ENCODE measurements around the gene ASB6. TPM values are rescaled to one million over a fixed set of nuclear protein-coding genes. Genes with fewer than 3 reads are reported as not detected.
A peak's percentile ranks its signal among the peaks of the same experiment; 100 is the strongest.

ASB6 gene
- total and polyA plus RNA-seq, 7 donors, result 6.3 to 20.2 (median 8.9) TPM

- no peak overlapping the region for H3K27ac ChIP-seq
- 46 to 56% (median 48%) methylated on average over 11 of the region's 11 CpGs for WGBS, 3 donors
- no peaks in the 10 kb centered on the region for H3K9me3 ChIP-seq
- TF ChIP-seq, protein P1, sequence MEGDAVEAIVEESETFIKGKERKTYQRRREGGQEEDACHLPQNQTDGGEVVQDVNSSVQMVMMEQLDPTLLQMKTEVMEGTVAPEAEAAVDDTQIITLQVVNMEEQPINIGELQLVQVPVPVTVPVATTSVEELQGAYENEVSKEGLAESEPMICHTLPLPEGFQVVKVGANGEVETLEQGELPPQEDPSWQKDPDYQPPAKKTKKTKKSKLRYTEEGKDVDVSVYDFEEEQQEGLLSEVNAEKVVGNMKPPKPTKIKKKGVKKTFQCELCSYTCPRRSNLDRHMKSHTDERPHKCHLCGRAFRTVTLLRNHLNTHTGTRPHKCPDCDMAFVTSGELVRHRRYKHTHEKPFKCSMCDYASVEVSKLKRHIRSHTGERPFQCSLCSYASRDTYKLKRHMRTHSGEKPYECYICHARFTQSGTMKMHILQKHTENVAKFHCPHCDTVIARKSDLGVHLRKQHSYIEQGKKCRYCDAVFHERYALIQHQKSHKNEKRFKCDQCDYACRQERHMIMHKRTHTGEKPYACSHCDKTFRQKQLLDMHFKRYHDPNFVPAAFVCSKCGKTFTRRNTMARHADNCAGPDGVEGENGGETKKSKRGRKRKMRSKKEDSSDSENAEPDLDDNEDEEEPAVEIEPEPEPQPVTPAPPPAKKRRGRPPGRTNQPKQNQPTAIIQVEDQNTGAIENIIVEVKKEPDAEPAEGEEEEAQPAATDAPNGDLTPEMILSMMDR (IDR thresholded peaks at IDR 0.05), result no peak
- peaks cover 17% of the 10 kb centered on the region for H3K4me1 ChIP-seq
- no peak overlapping the region for H3K4me3 ChIP-seq
- DNase-seq (no peak), ATAC-seq (no peak)
- no peaks in the 10 kb centered on the region for H3K27me3 ChIP-seq (ENCODE audit: insufficient read depth in 3 of 3, low read length in 2 of 3)
- intact Hi-C loops (cut with DNase I), result loop anchor here (5.0 kb wide), 2 partner anchors 93 to 138 kb away; no protein-coding TSS in a partner anchor
- H3K36me3 ChIP-seq (ENCODE audit: insufficient read depth in 1 of 2, low read depth in 1 of 2), result peaks cover 0 to 2% of the 10 kb centered on the region in 2 donors
Observed at GRCh38 chr9:129644365-129644764, 2.4 kb upstream of the ASB6 start.

DNA sequence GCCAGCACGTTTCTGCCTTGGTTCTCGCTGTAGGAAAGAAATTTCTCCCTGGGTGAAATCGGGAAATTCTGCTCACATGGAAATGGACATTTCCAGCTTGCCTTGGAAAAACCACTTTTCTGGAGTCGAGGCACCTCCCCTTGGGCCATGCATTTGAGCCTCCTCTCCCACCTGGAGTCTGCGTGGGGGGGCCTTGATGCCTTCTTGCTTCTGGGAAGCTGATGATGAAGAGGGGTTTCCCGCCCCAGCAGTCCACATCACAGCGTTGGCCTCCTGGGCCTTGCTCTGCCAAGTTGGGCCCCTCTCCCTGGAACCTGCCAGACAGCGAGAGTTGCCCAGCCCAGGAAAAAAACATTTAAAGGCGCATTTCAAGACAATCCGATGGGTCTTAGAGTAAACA is 1.8 kb upstream of the ASB6 start:
- H3K36me3 ChIP-seq (ENCODE audit: insufficient read depth in 1 of 2, low read depth in 1 of 2), result peaks cover 0 to 8% of the 10 kb centered on the region in 2 donors
- no peaks in the 10 kb centered on the region for H3K9me3 ChIP-seq
- no peak overlapping the region for H3K27ac ChIP-seq
- WGBS, 3 donors, result 70% methylated on average over 10 of the region's 10 CpGs
- DNase-seq (no peak), ATAC-seq (no peak)
- peaks cover 17% of the 10 kb centered on the region for H3K4me1 ChIP-seq
- H3K4me3 ChIP-seq, result no peak overlapping the region
- intact Hi-C loops (cut with DNase I), result loop anchor here (2.0 to 5.0 kb wide), 3 partner anchors 94 to 139 kb away; no protein-coding TSS in a partner anchor
- TF ChIP-seq, protein P1 (IDR thresholded peaks at IDR 0.05), result no peak
- no peaks in the 10 kb centered on the region for H3K27me3 ChIP-seq (ENCODE audit: insufficient read depth in 3 of 3, low read length in 2 of 3)

DNA sequence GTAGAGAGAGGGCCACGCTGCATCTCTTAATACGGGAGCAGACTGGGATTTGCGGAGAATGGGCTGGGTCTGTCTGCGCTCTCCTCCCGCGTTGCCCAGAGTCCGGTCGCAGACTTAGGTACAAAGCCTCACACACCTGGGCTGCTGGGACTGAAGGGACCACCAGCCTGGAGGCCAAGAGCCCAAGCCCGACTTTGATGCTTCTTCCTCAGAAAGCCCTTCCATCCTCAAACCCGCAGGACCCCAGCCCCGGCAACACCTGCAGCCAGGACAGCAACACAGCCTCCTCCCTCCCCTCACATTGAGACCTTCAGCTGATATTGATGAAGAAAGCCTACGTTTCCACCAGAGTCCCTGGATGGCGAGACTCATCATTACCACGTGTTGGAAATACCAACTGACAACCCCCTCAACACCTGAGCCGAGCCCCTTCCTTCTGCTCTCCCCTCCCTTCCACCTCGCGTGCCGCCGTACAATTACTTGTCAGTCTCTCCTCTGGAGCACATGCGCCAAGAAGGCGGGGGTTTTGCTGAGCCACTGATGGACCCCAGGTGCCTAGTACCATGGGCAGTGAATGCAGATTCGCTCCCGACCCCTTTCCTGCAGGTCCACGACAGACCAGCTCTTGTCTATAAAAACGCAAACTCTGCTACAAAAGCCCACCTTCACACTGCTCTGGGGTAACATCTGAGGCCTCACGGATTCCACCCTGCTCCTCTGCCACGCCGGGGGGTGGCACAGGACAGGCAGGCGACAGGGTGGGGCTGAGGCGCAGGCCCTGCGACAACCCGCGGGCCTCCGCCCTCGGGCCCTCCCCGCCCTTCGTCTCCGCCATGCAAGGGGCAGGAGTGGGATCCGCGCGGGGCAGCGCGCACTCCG is 841 bp downstream of the ASB6 start:
- peak overlapping the region; percentile 86 for H3K27ac ChIP-seq
- ATAC-seq (peak in 1 of 4 donors; percentile 9), DNase-seq (no peak)
- intact Hi-C loops (cut with DNase I), result loop anchor here (2.0 to 5.0 kb wide), 3 partner anchors 14 to 141 kb away; partner anchors contain the start of gene NTMT1 (in 1 of the 2)
- no peaks in the 10 kb centered on the region for H3K9me3 ChIP-seq
- WGBS, 3 donors, result 15 to 18% (median 17%) methylated on average over 43 to 44 of the region's 44 CpGs
- H3K4me1 ChIP-seq, result peaks cover 17% of the 10 kb centered on the region
- TF ChIP-seq, protein P1 (IDR thresholded peaks at IDR 0.05), result no peak
- peak overlapping the region; percentile 97 for H3K4me3 ChIP-seq
- H3K27me3 ChIP-seq (ENCODE audit: insufficient read depth in 3 of 3, low read length in 2 of 3), result no peaks in the 10 kb centered on the region
- peaks cover 8 to 34% of the 10 kb centered on the region in 2 donors for H3K36me3 ChIP-seq (ENCODE audit: insufficient read depth in 1 of 2, low read depth in 1 of 2)

DNA sequence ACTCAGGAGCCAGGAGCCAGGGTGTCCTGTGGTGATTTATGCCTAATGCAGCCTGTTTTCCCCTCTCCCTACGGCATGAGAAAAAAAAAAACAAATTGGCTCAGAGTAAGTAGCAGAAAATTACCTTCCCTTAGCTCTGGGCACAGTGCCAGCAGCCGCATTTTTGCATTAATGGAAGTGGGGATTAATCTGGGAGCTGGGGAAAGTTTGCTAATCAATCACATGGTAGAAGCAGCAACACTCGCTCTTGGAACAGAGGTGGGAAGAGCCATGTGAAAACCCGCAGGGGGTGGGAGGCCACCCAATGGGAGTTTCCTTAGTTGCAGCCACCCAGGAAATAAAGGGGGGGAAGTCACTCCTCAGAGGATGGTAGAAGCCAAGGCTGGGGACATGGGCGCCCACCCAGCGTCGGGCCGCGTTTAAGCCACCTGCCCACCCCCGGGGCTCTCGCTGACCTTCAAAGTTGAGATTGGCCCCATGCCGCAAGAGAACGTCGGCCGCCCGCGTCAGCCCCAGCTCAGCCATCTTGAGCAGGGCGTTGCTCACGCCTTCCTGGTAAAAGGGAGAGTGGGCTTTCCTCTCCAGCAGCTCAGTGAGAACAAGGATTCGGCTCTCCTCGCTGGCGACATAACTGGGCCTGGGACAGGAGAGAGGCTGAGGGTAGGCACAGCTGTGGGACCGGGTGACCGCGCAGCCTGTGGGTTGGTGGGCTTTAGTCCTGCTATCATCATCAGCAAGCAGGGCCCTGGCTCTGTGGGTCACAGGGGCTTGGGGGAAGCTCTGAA is 1.7 kb downstream of the ASB6 start:
- Histone ChIP-seq H3K4me1 (peaks cover 17% of the 10 kb centered on the region), H3K36me3 (ENCODE audit: insufficient read depth in 1 of 2, low read depth in 1 of 2) (peaks cover 8 to 43% of the 10 kb centered on the region in 2 donors), H3K27me3 (ENCODE audit: insufficient read depth in 3 of 3, low read length in 2 of 3) (no peaks in the 10 kb centered on the region), H3K27ac (no peak overlapping the region), H3K9me3 (no peaks in the 10 kb centered on the region), H3K4me3 (peak overlapping the region; percentile 97)
- intact Hi-C loops (cut with DNase I), result loop anchor here (2.0 to 5.0 kb wide), 3 partner anchors 13 to 142 kb away; partner anchors contain the start of gene NTMT1 (in 1 of the 2)
- DNase-seq (no peak), ATAC-seq (no peak)
- TF ChIP-seq, protein P1 (IDR thresholded peaks at IDR 0.05), result no peak
- 44 to 53% (median 46%) methylated on average over 25 of the region's 25 CpGs for WGBS, 3 donors

Measured in psoas muscle (tissue), 8 donors.